Panc1 (cell line): ENCODE measurements around the gene SBF1. TPM values are rescaled to one million over a fixed set of nuclear protein-coding genes. Genes with fewer than 3 reads are reported as not detected.

Source experiments
- ATAC-seq: fragments of 200-7000 bp; cut with Tn5 transposase; 2 replicates; pipeline ENCODE4 v1.9.1; 2020; ENCODE audit warnings: mild to moderate bottlenecking, moderate library complexity
- Bru-seq: library from RNA; stranded (reverse); fragments of 400-500 nt; gene quantifications from one replicate; lab custom pipeline; 2021; lab: Mats Ljungman, UMichigan
- BruChase-seq, 2 experiments: library from RNA; stranded (reverse); fragments of 400-500 nt; gene quantifications; one replicate each; lab custom pipeline; 2021; lab: Mats Ljungman, UMichigan
- BruUV-seq: library from RNA; stranded (reverse); fragments of 400-500 nt; replicated peaks from 2 replicates; lab custom pipeline; 2021; lab: Mats Ljungman, UMichigan
- CTCF ChIA-PET: fragments of 300-600 bp; sonication (Branson Sonifier 250); formaldehyde crosslinking; loops from one replicate; lab custom pipeline; 2022; ENCODE audit warnings: antibody characterized with exemption; lab: Charles Lee
- POLR2A ChIA-PET: fragments of 300-600 bp; sonication (Branson Sonifier 250); formaldehyde crosslinking; loops from one replicate; lab custom pipeline; 2022; ENCODE audit warnings: antibody characterized with exemption; lab: Charles Lee
- DNase-seq: peaks from one replicate; pipeline ENCODE4 v3.0.0-alpha.2; 2010; ENCODE audit warnings: low read depth, low spot score
- H3K27ac ChIP-seq: 2 replicates; pipeline ENCODE4 v1.5.1; 2011; ENCODE audit warnings: mild to moderate bottlenecking, low read length, inconsistent platforms
- H3K27me3 ChIP-seq: fragments of 200-500 bp; sonication (Bioruptor generic); 2 replicates; pipeline ENCODE4 v1.6.0; 2014; ENCODE audit warnings: low read length, inconsistent platforms; ENCODE audit not compliant: control insufficient read depth, insufficient read depth
- H3K36me3 ChIP-seq: fragments of 200-500 bp; sonication (Bioruptor generic); 2 replicates; pipeline ENCODE4 v1.5.1; 2014; ENCODE audit warnings: inconsistent platforms, mild to moderate bottlenecking, low read length, moderate library complexity; ENCODE audit not compliant: control insufficient read depth, insufficient read depth
- H3K4me1 ChIP-seq: 2 replicates; pipeline ENCODE4 v1.5.1; 2011; ENCODE audit warnings: inconsistent platforms, mild to moderate bottlenecking, low read length, moderate library complexity; ENCODE audit not compliant: control insufficient read depth, insufficient read depth
- H3K4me3 ChIP-seq, 2 experiments: 2 replicates each; pipeline ENCODE4 v1.5.1; 2011 to 2012; ENCODE audit warnings: low read depth in 2 of 2, low read length in 2 of 2, mild to moderate bottlenecking in 2 of 2, inconsistent platforms in 1 of 2, moderate library complexity in 1 of 2
- H3K9me3 ChIP-seq: fragments of 200-500 bp; sonication (Bioruptor generic); 2 replicates; pipeline ENCODE4 v1.5.1; 2014; ENCODE audit warnings: low read depth, mild to moderate bottlenecking, inconsistent platforms, low read length, moderate library complexity; ENCODE audit not compliant: control insufficient read depth, insufficient read depth
- CTCF ChIP-seq: fragments of 450-650 bp; IDR thresholded peaks from 2 replicates; pipeline ENCODE4 v1.5.1; 2017; ENCODE audit warnings: mild to moderate bottlenecking
- POLR2AphosphoS5 ChIP-seq: IDR thresholded peaks from 2 replicates; pipeline ENCODE4 v1.6.1; 2012; ENCODE audit warnings: mild to moderate bottlenecking, low read depth, low read length, moderate library complexity
- REST ChIP-seq, 2 experiments: IDR thresholded peaks; 2 replicates each; pipeline ENCODE4 v1.6.1; 2011 to 2012; ENCODE audit warnings: low read depth in 2 of 2, control low read depth in 1 of 2, low read length in 1 of 2, mild to moderate bottlenecking in 1 of 2, moderate library complexity in 1 of 2; ENCODE audit not compliant: insufficient read depth in 1 of 2
- SIN3A ChIP-seq: IDR thresholded peaks from 2 replicates; pipeline ENCODE4 v1.6.1; 2012; ENCODE audit warnings: low read depth, mild to moderate bottlenecking, low read length, moderate library complexity, borderline replicate concordance; ENCODE audit not compliant: insufficient read depth
- TCF7L2 ChIP-seq: IDR thresholded peaks from 2 replicates; pipeline ENCODE4 v1.6.1; 2011; ENCODE audit warnings: mild to moderate bottlenecking, low read depth, low read length, inconsistent platforms
- in situ Hi-C: cut with HindIII; loops from 2 replicates; pipeline ENCODE4 v1.10.0; 2016; ENCODE audit warnings: low sequenced_read_pairs, low pct_unique_long_range_greater_than_20kb
- intact Hi-C: fragments of 100-400 bp; cut with micrococcal nuclease; formaldehyde crosslinking; loops from one replicate; pipeline ENCODE4 v1.10.0; 2022; ENCODE audit not compliant: unreplicated experiment
- long read RNA-seq: library from polyadenylated mRNA; unstranded; transcript quantifications from one replicate; pipeline ENCODE4 v2.0.0, GENCODE V29; 2021; ENCODE audit not compliant: unreplicated experiment
- polyA plus RNA-seq: library from polyadenylated mRNA; unstranded; fragments of >200 nt; gene quantifications from one replicate; pipeline ENCODE4 v1.2.1, GENCODE V29; 2012; ENCODE audit warnings: missing spikeins; ENCODE audit not compliant: insufficient read length
- total RNA-seq: library from RNA; stranded (reverse); gene quantifications from one replicate; pipeline ENCODE4 v1.2.1, GENCODE V29; 2021; ENCODE audit not compliant: unreplicated experiment

Gene SBF1
- total RNA-seq (59.2 TPM), Bru-seq, nascent RNA (percentile 52 among the genes with signal in this experiment), BruChase-seq, experiment 1, labeled RNA remaining after a 2-hour chase (percentile 63 among the genes with signal in this experiment), BruChase-seq, experiment 2, labeled RNA remaining after a 6-hour chase (percentile 75 among the genes with signal in this experiment)
- polyA plus RNA-seq: 52.8 TPM
- long read RNA-seq, full-length matches to known transcripts: 8 of 65 reads
- long read RNA-seq, partial matches to known transcripts: 39 of 65 reads
- long read RNA-seq, other reads (novel, unspliced or antisense): 18 of 65 reads

GRCh38 chr22:50474710-50475651 is at the start of gene SBF1:
TSS of gene SBF1 (minus strand) at chr22:50475035. CDS start at chr22:50474840, 195 bp downstream.
- peak within 1 kb of the TSS; percentile 63 for H3K27ac ChIP-seq
- peak; percentile 94 for ATAC-seq
- H3K27me3 ChIP-seq: no peaks in the 10 kb centered on the region
- in situ Hi-C loops: no loop called here
- H3K4me1 ChIP-seq: peaks cover 15% of the 10 kb centered on the region
- H3K36me3 ChIP-seq: no peaks in the 10 kb centered on the region; the same call in 1 of the 2 replicates
- peak within 1 kb of the TSS; percentile 59 to 63 for H3K4me3 ChIP-seq
- no peak for TF ChIP-seq SIN3A
- peak; percentile 54; the same call in 1 of the 2 replicates for TF ChIP-seq POLR2AphosphoS5
- TF ChIP-seq TCF7L2: no peak
- no peak for TF ChIP-seq REST (IDR thresholded peaks at IDR 0.05; ENCODE audit: insufficient read depth in 1 of 2, low read depth in 2 of 2, low read length in 1 of 2)
- TF ChIP-seq CTCF: no peak
- intact Hi-C loops: no loop called here
- BruUV-seq: no TSS peak
- no peaks in the 10 kb centered on the region for H3K9me3 ChIP-seq
- no peak for DNase-seq
- ChIA-PET POLR2A (no interaction called here), CTCF (no interaction called here)

- H3K27me3 ChIP-seq: no peaks in the 10 kb centered on the region
- peaks cover 4% of the 10 kb centered on the region for H3K4me1 ChIP-seq
- in situ Hi-C loops (no loop called here), intact Hi-C loops (no loop called here)
- ChIA-PET CTCF (no interaction called here), POLR2A (interaction anchor here (0.6 kb wide), 1 partner anchor 69 kb away, joined by 10 read pairs; no protein-coding TSS in a partner anchor)
- peak overlapping the region; percentile 82 for H3K27ac ChIP-seq
- H3K36me3 ChIP-seq: no peaks in the 10 kb centered on the region; the same call in 1 of the 2 replicates
- no peaks in the 10 kb centered on the region for H3K9me3 ChIP-seq
- no peak for TF ChIP-seq CTCF
- no peak for TF ChIP-seq SIN3A
- TF ChIP-seq TCF7L2: no peak
- no peak for TF ChIP-seq POLR2AphosphoS5
- TF ChIP-seq REST (IDR thresholded peaks at IDR 0.05; ENCODE audit: insufficient read depth in 1 of 2, low read depth in 2 of 2, low read length in 1 of 2): no peak
- ATAC-seq: no peak
- H3K4me3 ChIP-seq: peak overlapping the region; percentile 65 to 69
- no TSS peak for BruUV-seq
- no peak for DNase-seq
Measured at GRCh38 chr22:50523806-50524675, 49.2 kb upstream of the SBF1 start.
